Natural killer cell treated with Interleukin-12 subunit alpha and Interleukin-12 subunit beta and Interleukin-15 and Interleukin-18, amount 100 ng/mL, for 72 hours (primary cell): ENCODE results near the gene GSX2. TPM values are rescaled to one million over a fixed set of nuclear protein-coding genes. Genes with fewer than 3 reads are reported as not detected.
"Not testable (repeated sequence)": the region's sequence is repeated elsewhere in the genome, so short reads cannot be mapped to it uniquely, and the experiment has no call there.

Experiments used
- ATAC-seq, 2 donors: fragments of 150-1000 bp; cut with Tn5 transposase in 1 of 2; sonication (Bioruptor Pico), chemical (Tn5 transposase) in 1 of 2; 2 replicates each; pipeline ENCODE4 v1.10.0; 2021
- DNase-seq: peaks from one replicate; pipeline ENCODE4 v3.0.0; 2022; ENCODE audit warnings: low spot score
- H3K27ac Mint-ChIP-seq, 2 donors: 1 replicate in 1 of 2; 2 replicates in 1 of 2; pipeline ENCODE4 v1.8.0; 2022; ENCODE audit warnings: mixed read lengths in 2 of 2, mild to moderate bottlenecking in 1 of 2, moderate library complexity in 1 of 2
- H3K27me3 Mint-ChIP-seq, 2 donors: 1 replicate in 1 of 2; 2 replicates in 1 of 2; pipeline ENCODE4 v1.8.0; 2022; ENCODE audit warnings: mixed read lengths in 2 of 2
- H3K36me3 Mint-ChIP-seq: one replicate; pipeline ENCODE4 v1.8.0; 2022; ENCODE audit warnings: mixed read lengths
- H3K4me1 Mint-ChIP-seq, 2 donors: 1 replicate in 1 of 2; 2 replicates in 1 of 2; pipeline ENCODE4 v1.8.0; 2022; ENCODE audit warnings: low read depth in 2 of 2, mixed read lengths in 2 of 2, mild to moderate bottlenecking in 1 of 2
- H3K4me3 Mint-ChIP-seq: one replicate; pipeline ENCODE4 v1.8.0; 2022; ENCODE audit warnings: mixed read lengths
- H3K9me3 Mint-ChIP-seq: 2 replicates; pipeline ENCODE4 v1.8.0; 2022; ENCODE audit warnings: mixed read lengths
- total RNA-seq, 2 donors: library from RNA; stranded (reverse); gene quantifications; one replicate each; pipeline ENCODE4 v1.2.3, GENCODE V29; 2022

GSX2 gene
- total RNA-seq: not detected

DNA sequence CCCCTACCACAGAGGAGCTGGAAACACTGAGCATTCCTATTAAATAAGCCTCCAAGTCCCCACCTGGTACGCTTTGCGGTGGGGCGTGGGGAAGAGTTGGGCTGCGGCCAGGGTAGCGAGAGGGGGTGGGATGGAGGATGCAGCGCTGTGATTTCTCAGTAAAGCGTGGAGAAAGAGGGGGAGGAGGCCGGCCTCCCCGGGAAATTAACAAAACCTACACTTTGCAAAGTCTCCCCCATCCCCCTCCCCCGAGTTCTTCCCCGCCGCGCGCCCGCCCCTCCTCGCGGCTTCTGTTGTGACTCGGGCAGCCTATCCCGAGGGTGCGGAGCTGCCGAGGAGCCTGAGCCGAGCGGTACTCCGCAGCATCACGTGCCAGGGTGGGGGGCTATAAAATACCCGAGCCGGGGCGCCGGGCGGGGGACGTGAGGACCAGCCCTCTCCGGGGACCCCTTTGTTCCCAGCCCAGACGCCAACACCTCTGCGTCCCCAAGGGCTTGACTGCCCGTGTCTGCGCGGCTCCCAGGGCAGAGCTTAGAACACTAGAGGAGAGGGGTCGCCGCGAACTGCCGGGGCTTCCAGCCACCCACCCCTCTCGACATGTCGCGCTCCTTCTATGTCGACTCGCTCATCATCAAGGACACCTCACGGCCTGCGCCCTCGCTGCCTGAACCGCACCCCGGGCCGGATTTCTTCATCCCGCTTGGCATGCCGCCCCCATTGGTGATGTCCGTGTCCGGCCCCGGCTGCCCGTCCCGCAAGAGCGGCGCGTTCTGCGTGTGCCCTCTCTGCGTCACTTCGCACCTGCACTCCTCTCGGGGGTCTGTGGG is at the start of gene GSX2:
Gene GSX2 (plus strand): TSS at position 416 of the 827 bp plus-strand sequence. CDS start 182 bp downstream, at position 598.
- ATAC-seq: peak; percentile 13 to 29
- no peaks in the 10 kb centered on the region for H3K9me3 Mint-ChIP-seq
- peaks cover 61 to 80% of the 10 kb centered on the region in 2 donors for H3K27me3 Mint-ChIP-seq
- H3K27ac Mint-ChIP-seq: no peak within 1 kb of the TSS
- peak within 1 kb of the TSS; percentile 64 for H3K4me3 Mint-ChIP-seq
- DNase-seq: no peak
- peaks cover 11 to 23% of the 10 kb centered on the region in 2 donors for H3K4me1 Mint-ChIP-seq
- H3K36me3 Mint-ChIP-seq: no peaks in the 10 kb centered on the region

DNA sequence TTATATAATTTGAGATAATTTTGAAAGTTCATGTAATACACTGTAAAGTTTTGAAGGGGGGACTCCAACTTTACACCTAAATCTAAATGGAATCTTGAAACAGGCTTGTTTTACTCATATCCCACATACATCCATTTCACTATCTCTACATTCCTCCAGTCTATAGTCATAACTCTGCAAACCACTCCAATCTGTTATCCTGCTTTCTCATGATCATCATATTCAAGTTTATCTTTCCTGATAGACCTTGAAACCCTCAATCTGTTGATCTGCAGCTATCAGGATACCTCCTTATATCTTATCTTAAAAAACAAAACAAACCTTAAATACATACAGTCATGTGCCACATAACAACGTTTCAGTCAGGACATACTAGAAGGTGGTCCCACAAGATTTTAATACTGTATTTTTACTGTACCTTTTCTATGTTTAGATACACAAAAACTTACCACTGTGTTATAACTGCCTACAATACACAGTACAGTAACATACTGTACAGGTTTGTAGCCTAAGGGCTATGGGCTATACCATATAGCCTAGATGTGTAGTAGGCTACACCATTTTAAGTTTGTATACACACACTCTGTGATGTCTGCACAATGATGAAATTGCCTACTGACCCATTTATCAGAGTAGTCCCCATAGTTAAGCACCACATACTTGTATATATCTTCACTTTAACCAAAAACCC is 49.6 kb upstream of the GSX2 start:
- no peak overlapping the region for H3K4me3 Mint-ChIP-seq
- peaks cover 23 to 39% of the 10 kb centered on the region in 2 donors for H3K4me1 Mint-ChIP-seq
- no peaks in the 10 kb centered on the region for H3K36me3 Mint-ChIP-seq
- no peak overlapping the region for H3K27ac Mint-ChIP-seq
- no peak for ATAC-seq
- H3K27me3 Mint-ChIP-seq: no peaks in the 10 kb centered on the region
- DNase-seq: no peak
- H3K9me3 Mint-ChIP-seq: no peaks in the 10 kb centered on the region

DNA sequence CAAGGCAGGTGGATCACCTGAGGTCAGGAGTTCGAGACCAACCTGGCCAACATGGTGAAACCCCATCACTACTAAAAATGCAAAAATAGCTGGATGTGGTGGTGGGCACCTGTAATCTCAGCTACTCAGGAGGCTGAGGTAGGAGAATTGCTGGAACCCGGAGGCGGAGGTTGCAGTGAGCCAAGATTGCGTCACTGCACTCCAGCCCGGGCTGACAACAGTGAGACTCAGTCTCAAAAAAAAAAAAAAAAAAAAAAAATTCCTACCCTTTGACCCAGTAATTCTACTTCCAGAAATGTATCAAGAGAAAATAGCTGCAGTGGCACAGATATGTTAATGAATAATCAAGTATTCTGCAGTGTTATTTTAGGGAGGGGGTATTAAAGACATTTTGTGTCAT is 46.6 kb upstream of the GSX2 start:
- H3K4me1 Mint-ChIP-seq: peaks cover 43 to 64% of the 10 kb centered on the region in 2 donors
- H3K27ac Mint-ChIP-seq, H3K4me3 Mint-ChIP-seq, H3K36me3 Mint-ChIP-seq, DNase-seq, ATAC-seq, H3K27me3 Mint-ChIP-seq, H3K9me3 Mint-ChIP-seq: not testable (repeated sequence)

DNA sequence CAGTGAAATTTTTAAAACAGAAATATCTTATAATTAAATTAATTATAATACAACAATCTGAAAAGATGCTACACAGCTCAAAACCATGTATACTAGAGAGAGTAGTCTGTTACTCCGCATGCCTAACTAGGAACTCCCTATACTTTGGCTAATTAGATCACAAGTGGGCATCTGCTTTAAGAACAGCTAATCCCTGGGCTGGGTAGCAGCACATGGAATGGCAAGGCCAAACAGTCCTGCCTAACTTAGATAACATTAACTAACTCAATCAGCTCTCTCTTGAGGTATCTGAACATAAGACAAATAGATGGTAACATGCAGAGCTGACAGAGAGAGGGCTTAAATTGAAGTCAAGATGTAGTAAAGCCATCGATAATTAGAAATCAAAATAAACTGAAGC is 45.5 kb upstream of the GSX2 start:
- ATAC-seq (no peak), DNase-seq (no peak)
- Mint-ChIP-seq H3K27me3 (no peaks in the 10 kb centered on the region), H3K36me3 (no peaks in the 10 kb centered on the region), H3K9me3 (no peaks in the 10 kb centered on the region), H3K4me1 (peaks cover 45 to 69% of the 10 kb centered on the region in 2 donors), H3K27ac (no peak overlapping the region), H3K4me3 (no peak overlapping the region)

DNA sequence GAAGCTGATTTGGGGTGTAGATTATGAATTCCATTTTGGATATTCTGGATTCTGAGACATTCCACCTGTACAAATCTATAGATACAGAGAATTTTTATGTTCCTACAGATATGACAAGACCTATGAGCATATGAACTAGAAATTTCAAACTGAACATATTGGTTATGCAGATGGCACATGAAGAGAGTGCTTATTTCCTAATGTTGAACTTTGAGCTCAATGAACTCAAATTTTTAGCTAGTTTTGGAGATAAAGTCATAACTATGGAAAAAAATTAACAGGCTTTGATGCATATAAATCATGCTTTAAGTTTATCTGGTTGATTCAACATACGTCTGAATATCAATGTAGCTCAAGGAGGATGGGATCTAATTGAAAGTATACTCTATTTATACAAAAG is 44.5 kb upstream of the GSX2 start:
- Mint-ChIP-seq H3K27me3 (no peaks in the 10 kb centered on the region), H3K4me3 (no peak overlapping the region)

DNA sequence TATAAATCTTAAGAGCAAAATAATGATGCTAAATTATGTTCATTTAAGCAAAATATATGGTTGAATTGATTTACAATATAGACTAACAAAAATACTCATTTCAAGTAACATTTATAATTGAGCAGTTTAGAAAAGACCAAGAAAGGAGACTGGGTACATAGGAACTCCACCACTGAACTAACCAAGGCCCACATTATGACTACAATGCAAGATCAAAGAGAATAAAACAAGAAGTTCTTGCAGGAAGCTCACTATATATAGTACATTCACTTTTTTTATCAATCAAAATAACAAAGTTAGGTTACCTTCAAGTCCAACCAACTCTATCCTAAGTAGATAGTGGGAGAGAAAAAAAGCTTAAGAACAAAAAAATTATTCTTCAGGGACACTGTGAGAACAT is 43.6 kb upstream of the GSX2 start:
- peaks cover 4% of the 10 kb centered on the region for H3K36me3 Mint-ChIP-seq
- H3K4me1 Mint-ChIP-seq: peaks cover 47 to 66% of the 10 kb centered on the region in 2 donors
- H3K9me3 Mint-ChIP-seq: no peaks in the 10 kb centered on the region
- no peaks in the 10 kb centered on the region for H3K27me3 Mint-ChIP-seq
- H3K4me3 Mint-ChIP-seq: peak overlapping the region; percentile 68
- H3K27ac Mint-ChIP-seq: peak overlapping the region; percentile 17 to 55
- ATAC-seq: no peak
- no peak for DNase-seq

More for the DNA sequence above, 44.5 kb upstream of the GSX2 start:
- Mint-ChIP-seq H3K9me3 (no peaks in the 10 kb centered on the region), H3K36me3 (peaks cover 4% of the 10 kb centered on the region), H3K27ac (no peak overlapping the region), H3K4me1 (peaks cover 50 to 69% of the 10 kb centered on the region in 2 donors)
- ATAC-seq: no peak
- no peak for DNase-seq

DNA sequence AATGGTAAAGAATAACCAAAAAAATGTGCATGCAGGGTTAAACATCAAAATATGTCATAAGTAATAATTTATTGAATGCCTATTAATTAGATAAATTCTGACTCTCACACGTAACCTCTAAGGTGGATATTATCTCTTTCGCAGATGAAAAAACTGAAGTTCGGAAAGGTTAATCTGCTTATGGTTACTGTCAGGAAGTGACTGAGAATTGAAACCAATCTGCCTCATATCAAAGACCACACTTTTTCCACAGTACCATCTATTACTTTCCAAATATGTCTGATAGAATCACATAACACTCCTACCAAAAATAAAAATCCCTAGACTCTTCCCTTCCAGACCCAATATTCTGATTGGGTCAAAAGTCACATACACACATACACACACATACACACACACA is 41.8 kb upstream of the GSX2 start:
- DNase-seq: no peak
- Mint-ChIP-seq H3K4me3 (peak overlapping the region; percentile 68), H3K36me3 (peaks cover 4% of the 10 kb centered on the region), H3K4me1 (peaks cover 53 to 77% of the 10 kb centered on the region in 2 donors), H3K27me3 (no peaks in the 10 kb centered on the region), H3K9me3 (no peaks in the 10 kb centered on the region), H3K27ac (peak overlapping the region; percentile 17 to 55)
- ATAC-seq: peak; percentile 32 to 66

DNA sequence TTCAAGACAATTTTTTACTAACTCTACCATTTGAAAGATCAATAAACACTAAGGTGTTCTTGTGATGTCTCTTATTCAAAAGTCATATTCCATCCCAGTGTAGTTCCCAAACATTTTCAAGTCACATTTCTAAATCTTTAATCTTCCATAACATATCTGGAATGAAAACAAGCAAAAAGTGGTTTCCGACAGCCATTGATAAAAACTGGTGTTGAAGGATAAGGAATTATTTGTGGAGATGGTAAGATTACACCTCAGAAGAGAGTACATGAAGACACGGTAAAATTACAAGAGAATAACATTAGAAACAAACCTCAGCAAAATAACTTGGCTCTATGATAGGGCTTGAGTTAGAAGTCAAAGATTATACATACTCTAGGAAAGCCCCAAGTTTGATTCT is 39.8 kb upstream of the GSX2 start:
- H3K9me3 Mint-ChIP-seq: no peaks in the 10 kb centered on the region
- DNase-seq (no peak), ATAC-seq (no peak)
- peak overlapping the region in 1 of 2 donors; percentile 12 for H3K27ac Mint-ChIP-seq
- H3K36me3 Mint-ChIP-seq: peaks cover 4% of the 10 kb centered on the region
- peaks cover 46 to 72% of the 10 kb centered on the region in 2 donors for H3K4me1 Mint-ChIP-seq
- H3K4me3 Mint-ChIP-seq: peak overlapping the region; percentile 63
- no peaks in the 10 kb centered on the region for H3K27me3 Mint-ChIP-seq

DNA sequence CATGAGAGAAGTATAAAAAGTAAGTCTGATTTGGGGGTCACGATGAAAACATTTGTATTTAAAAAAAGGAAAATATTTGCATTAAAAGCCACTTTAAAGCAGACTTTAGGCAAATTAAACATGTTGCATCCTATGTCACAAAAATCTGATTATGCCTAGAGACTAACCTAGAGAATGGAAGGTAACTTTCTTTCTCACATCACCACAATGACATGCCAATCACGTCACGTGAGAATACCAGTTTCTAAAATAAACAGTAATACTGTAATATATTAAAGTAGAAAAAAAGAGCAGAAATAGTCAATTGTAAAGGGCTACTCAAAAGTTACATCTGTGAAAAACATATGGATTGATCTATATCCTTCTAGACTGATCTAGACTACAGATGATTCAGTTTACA is 38.9 kb upstream of the GSX2 start:
- peaks cover 51 to 73% of the 10 kb centered on the region in 2 donors for H3K4me1 Mint-ChIP-seq

DNA sequence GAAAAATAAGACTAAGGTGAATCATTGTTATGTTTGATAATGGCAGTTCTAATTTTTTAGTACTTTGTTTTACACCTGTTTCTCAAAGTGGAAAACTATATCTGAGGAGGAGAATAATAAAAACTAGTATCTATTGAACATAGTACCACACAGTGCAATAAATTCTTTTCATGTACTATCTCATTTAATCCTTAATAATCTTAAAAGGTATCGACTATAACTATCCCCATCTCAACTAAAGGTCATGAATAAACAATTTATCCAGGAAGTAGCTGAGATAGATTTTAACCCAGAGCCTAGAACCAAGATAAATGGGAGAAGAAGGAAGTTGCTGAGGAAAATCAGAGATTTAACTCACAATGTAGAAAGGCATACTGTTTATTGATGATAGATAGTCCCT is 38.1 kb upstream of the GSX2 start:
- Mint-ChIP-seq H3K4me3 (peak overlapping the region; percentile 57), H3K36me3 (peaks cover 4% of the 10 kb centered on the region), H3K27ac (peak overlapping the region; percentile 96 to 99), H3K4me1 (peaks cover 46 to 66% of the 10 kb centered on the region in 2 donors), H3K27me3 (no peaks in the 10 kb centered on the region), H3K9me3 (no peaks in the 10 kb centered on the region)
- ATAC-seq: no peak
- no peak for DNase-seq

More for the DNA sequence above, 38.9 kb upstream of the GSX2 start:
- Mint-ChIP-seq H3K9me3 (no peaks in the 10 kb centered on the region), H3K36me3 (peaks cover 4% of the 10 kb centered on the region), H3K27ac (peak overlapping the region in 1 of 2 donors; percentile 99), H3K27me3 (no peaks in the 10 kb centered on the region), H3K4me3 (peak overlapping the region; percentile 57)
- DNase-seq (no peak), ATAC-seq (no peak)

DNA sequence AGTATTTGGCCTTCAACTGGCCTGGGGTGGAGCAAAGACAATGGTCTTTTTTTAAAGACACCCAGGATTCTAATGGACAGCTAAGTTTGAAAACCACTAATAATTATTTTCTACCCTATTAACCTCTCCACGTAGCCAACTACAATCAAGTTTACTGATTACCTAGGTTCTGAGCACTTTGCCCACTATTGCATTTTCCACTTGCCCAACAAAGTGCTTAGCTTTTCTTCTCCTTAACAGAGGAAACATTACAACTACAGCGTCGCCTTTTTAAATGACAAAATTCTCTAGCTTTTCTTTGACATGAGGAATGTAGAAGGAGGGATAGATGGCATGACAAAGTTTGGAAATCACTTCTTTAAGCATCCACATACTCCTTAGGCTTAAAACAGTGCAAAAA is 37.6 kb upstream of the GSX2 start:
- H3K9me3 Mint-ChIP-seq: no peaks in the 10 kb centered on the region
- ATAC-seq (no peak), DNase-seq (no peak)
- H3K4me1 Mint-ChIP-seq: peaks cover 40 to 61% of the 10 kb centered on the region in 2 donors
- peak overlapping the region; percentile 90 for H3K4me3 Mint-ChIP-seq
- peak overlapping the region; percentile 96 to 99 for H3K27ac Mint-ChIP-seq
- H3K27me3 Mint-ChIP-seq: no peaks in the 10 kb centered on the region
- peaks cover 4% of the 10 kb centered on the region for H3K36me3 Mint-ChIP-seq

DNA sequence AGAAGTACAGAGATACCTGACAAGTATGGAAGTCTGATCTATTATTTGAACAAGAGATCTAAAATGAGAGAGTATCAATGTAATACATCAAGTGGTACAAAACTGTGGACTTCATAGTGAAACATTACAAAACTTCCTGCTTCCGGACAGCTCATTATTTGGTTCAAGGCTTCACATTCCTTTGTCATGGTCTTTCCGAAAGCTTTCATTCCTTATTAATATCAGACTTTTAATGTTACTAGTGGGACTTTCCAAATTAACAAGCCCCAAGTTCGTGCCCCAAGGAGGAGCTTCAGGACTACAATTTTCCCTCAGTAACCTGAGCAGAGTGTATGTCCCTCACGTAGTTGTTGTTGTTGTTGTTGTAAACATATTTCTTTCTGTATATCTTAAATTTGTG is 36.7 kb upstream of the GSX2 start:
- H3K4me1 Mint-ChIP-seq: peaks cover 32 to 52% of the 10 kb centered on the region in 2 donors
- H3K4me3 Mint-ChIP-seq: peak overlapping the region; percentile 90
- ATAC-seq: no peak
- no peaks in the 10 kb centered on the region for H3K27me3 Mint-ChIP-seq
- H3K9me3 Mint-ChIP-seq: no peaks in the 10 kb centered on the region
- peak overlapping the region; percentile 96 to 99 for H3K27ac Mint-ChIP-seq
- no peak for DNase-seq
- peaks cover 4% of the 10 kb centered on the region for H3K36me3 Mint-ChIP-seq

DNA sequence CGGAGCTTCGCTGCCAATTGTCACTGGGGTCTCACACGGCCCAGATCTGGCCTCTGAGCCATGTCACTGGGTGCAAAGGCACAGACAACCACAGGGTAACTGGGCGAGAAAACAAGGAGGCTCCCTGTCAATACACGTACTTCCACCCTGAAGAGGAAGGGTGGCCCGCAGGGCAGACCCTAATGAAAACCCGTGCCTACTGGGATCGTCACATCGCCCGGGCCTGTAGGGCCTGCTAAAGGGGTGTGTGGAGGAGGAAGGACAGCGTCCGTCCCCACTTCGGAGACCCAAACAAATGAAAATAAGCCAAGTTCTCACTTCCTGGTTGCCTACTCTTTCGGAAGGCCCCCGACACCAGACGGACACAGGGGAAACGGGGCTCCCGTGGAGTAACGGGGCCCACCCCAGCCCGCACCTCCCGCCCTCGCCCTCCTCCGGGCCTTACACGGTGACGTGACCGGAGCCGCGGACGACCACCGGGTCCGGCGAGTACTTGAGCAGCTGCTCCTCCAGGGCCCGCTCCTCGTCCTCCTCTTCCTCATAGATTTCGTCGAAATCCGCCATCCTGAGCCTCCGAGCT is 36.1 kb upstream of the GSX2 start:
- ATAC-seq (peak; percentile 42 to 57), DNase-seq (no peak)
- Mint-ChIP-seq H3K9me3 (no peaks in the 10 kb centered on the region), H3K4me3 (peak overlapping the region; percentile 90), H3K36me3 (peaks cover 4% of the 10 kb centered on the region), H3K4me1 (peaks cover 29 to 46% of the 10 kb centered on the region in 2 donors), H3K27ac (peak overlapping the region; percentile 96 to 99), H3K27me3 (no peaks in the 10 kb centered on the region)
